DMS79 (cell line): ENCODE data around the gene CNTFR.

Source experiments
- DNase-seq: peaks from one replicate; lab custom pipeline; 2025; lab: John Stamatoyannopoulos, UW

CNTFR gene

GRCh38 chr9:34620061-34620994, 30.8 kb upstream of the CNTFR start, which contains the start of gene DCTN3:
TSS of gene DCTN3 (minus strand) at chr9:34620495. CDS start at chr9:34620464, 31 bp downstream.
- DNase-seq: peak; percentile 89

GRCh38 chr9:34615132-34615531, 25.6 kb upstream of the CNTFR start:
- DNase-seq: no peak

- DNase-seq: peak; percentile 46
Measured at GRCh38 chr9:34612788-34613390, 23.4 kb upstream of the CNTFR start.

- DNase-seq: peak; percentile 48
Measured at GRCh38 chr9:34611811-34612787, 22.6 kb upstream of the CNTFR start, which contains the start of gene RPP25L. TSS of gene RPP25L (minus strand) at chr9:34612097. CDS start at chr9:34611296, 801 bp downstream.

- DNase-seq: no peak
Measured at GRCh38 chr9:34611251-34611810, 21.8 kb upstream of the CNTFR start.

- DNase-seq: no peak
Measured at GRCh38 chr9:34610434-34611206, 21.1 kb upstream of the CNTFR start.

- no peak for DNase-seq
Measured at GRCh38 chr9:34607331-34607730, 17.8 kb upstream of the CNTFR start.

- DNase-seq: no peak
Measured at GRCh38 chr9:34606905-34607304, 17.4 kb upstream of the CNTFR start.

GRCh38 chr9:34606190-34606589, 16.7 kb upstream of the CNTFR start:
- no peak for DNase-seq

- peak; percentile 67 for DNase-seq
Measured at GRCh38 chr9:34603610-34604231, 14.2 kb upstream of the CNTFR start.

GRCh38 chr9:34601937-34602573, 12.5 kb upstream of the CNTFR start:
- DNase-seq: no peak

GRCh38 chr9:34600908-34601307, 11.4 kb upstream of the CNTFR start:
- DNase-seq: no peak

- no peak for DNase-seq
Measured at GRCh38 chr9:34599546-34599945, 10.0 kb upstream of the CNTFR start.

GRCh38 chr9:34594177-34594576, 4.7 kb upstream of the CNTFR start:
- no peak for DNase-seq

- DNase-seq: no peak
Measured at GRCh38 chr9:34592895-34593601, 3.5 kb upstream of the CNTFR start.

GRCh38 chr9:34591917-34592866, 2.7 kb upstream of the CNTFR start:
- DNase-seq: no peak

- no peak for DNase-seq
Measured at GRCh38 chr9:34591248-34591916, 1.9 kb upstream of the CNTFR start.
